Inflammatory macrophage (primary cell): Measurements from ENCODE around the gene GALNT17.
"Not testable (repeated sequence)": the region's sequence is repeated elsewhere in the genome, so short reads cannot be mapped to it uniquely, and the experiment has no call there.

ENCODE experiments used
- DNase-seq, 2 donors: peaks; one replicate each; pipeline ENCODE4 v3.0.0-alpha.2; 2020 to 2022

Gene GALNT17

GRCh38 chr7:71566991-71567390, 435.0 kb downstream of the GALNT17 start:
- no peak for DNase-seq

- DNase-seq: no peak
Measured at GRCh38 chr7:71574153-71574860, 442.4 kb downstream of the GALNT17 start.

- DNase-seq: no peak
Measured at GRCh38 chr7:71580027-71580426, 448.1 kb downstream of the GALNT17 start.

GRCh38 chr7:71584256-71584655, 452.3 kb downstream of the GALNT17 start:
- DNase-seq: no peak

- DNase-seq: no peak
Measured at GRCh38 chr7:71591876-71592275, 459.9 kb downstream of the GALNT17 start.

- not testable (repeated sequence) for DNase-seq
Measured at GRCh38 chr7:71592388-71592787, 460.4 kb downstream of the GALNT17 start.

- DNase-seq: no peak
Measured at GRCh38 chr7:71594736-71595135, 462.8 kb downstream of the GALNT17 start.

GRCh38 chr7:71595176-71595575, 463.2 kb downstream of the GALNT17 start:
- DNase-seq: no peak

- no peak for DNase-seq
Measured at GRCh38 chr7:71598553-71598952, 466.6 kb downstream of the GALNT17 start.

GRCh38 chr7:71601851-71602250, 469.9 kb downstream of the GALNT17 start:
- DNase-seq: no peak

- DNase-seq: no peak
Measured at GRCh38 chr7:71604818-71605414, 473.0 kb downstream of the GALNT17 start.

GRCh38 chr7:71611986-71612385, 480.0 kb downstream of the GALNT17 start:
- DNase-seq: no peak

GRCh38 chr7:71612911-71613310, 481.0 kb downstream of the GALNT17 start:
- no peak for DNase-seq

- DNase-seq: no peak
Measured at GRCh38 chr7:71613313-71613712, 481.4 kb downstream of the GALNT17 start.

GRCh38 chr7:71615017-71615416, 483.1 kb downstream of the GALNT17 start:
- DNase-seq: no peak

- DNase-seq: no peak
Measured at GRCh38 chr7:71616217-71616616, 484.3 kb downstream of the GALNT17 start.

- DNase-seq: no peak
Measured at GRCh38 chr7:71618278-71618677, 486.3 kb downstream of the GALNT17 start.

GRCh38 chr7:71625545-71625944, 493.6 kb downstream of the GALNT17 start:
- DNase-seq: no peak

- no peak for DNase-seq
Measured at GRCh38 chr7:71626206-71626605, 494.3 kb downstream of the GALNT17 start.

- no peak for DNase-seq
Measured at GRCh38 chr7:71627651-71628050, 495.7 kb downstream of the GALNT17 start.

- DNase-seq: no peak
Measured at GRCh38 chr7:71630516-71630915, 498.6 kb downstream of the GALNT17 start.

- no peak for DNase-seq
Measured at GRCh38 chr7:71633551-71634008, 501.6 kb downstream of the GALNT17 start.

- not testable (repeated sequence) for DNase-seq
Measured at GRCh38 chr7:71635849-71636248, 503.9 kb downstream of the GALNT17 start.

- no peak for DNase-seq
Measured at GRCh38 chr7:71636329-71636728, 504.4 kb downstream of the GALNT17 start.
